ENCODE data around the gene PARP3. TPM values are rescaled to one million over a fixed set of nuclear protein-coding genes. Genes with fewer than 3 reads are reported as not detected.

The PARP3 gene
- total and polyA plus RNA-seq, 2 of the 8 experiments (the other 6 are each of a cell fraction or from before 2014, with no cell fraction given): 1.3 to 1.6 TPM

DNA sequence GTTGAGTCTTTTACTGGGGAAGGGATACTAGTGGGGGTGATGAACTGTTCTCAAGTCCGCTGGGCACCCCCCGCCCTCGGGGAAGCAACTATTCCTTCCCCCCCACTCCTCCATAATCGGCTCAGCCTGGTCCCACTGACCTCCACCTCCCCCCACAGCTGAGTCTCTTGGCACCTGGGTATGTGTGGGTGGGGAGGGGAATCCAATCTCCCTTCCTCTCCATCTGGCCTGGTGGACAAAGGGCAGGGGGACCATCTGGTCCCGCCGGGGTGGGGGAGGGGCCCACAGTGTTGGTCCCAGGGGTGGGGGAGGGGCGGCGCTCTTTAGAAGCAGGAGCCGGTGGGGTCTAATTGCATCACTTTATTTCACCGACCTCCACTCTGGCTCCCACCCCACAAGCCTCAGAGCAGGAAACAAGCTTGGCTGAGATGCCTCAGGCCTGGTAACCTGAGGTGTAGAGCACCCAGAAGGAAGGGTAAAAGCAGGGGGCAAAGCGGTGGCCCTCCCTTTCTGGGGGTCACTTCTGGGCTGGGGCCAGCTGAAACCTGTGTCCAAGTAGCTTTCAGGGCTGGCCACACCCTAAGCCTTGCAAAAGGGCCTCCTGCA, 26.1 kb downstream of the PARP3 start (continued):
- TF ChIP-seq, protein P1, sequence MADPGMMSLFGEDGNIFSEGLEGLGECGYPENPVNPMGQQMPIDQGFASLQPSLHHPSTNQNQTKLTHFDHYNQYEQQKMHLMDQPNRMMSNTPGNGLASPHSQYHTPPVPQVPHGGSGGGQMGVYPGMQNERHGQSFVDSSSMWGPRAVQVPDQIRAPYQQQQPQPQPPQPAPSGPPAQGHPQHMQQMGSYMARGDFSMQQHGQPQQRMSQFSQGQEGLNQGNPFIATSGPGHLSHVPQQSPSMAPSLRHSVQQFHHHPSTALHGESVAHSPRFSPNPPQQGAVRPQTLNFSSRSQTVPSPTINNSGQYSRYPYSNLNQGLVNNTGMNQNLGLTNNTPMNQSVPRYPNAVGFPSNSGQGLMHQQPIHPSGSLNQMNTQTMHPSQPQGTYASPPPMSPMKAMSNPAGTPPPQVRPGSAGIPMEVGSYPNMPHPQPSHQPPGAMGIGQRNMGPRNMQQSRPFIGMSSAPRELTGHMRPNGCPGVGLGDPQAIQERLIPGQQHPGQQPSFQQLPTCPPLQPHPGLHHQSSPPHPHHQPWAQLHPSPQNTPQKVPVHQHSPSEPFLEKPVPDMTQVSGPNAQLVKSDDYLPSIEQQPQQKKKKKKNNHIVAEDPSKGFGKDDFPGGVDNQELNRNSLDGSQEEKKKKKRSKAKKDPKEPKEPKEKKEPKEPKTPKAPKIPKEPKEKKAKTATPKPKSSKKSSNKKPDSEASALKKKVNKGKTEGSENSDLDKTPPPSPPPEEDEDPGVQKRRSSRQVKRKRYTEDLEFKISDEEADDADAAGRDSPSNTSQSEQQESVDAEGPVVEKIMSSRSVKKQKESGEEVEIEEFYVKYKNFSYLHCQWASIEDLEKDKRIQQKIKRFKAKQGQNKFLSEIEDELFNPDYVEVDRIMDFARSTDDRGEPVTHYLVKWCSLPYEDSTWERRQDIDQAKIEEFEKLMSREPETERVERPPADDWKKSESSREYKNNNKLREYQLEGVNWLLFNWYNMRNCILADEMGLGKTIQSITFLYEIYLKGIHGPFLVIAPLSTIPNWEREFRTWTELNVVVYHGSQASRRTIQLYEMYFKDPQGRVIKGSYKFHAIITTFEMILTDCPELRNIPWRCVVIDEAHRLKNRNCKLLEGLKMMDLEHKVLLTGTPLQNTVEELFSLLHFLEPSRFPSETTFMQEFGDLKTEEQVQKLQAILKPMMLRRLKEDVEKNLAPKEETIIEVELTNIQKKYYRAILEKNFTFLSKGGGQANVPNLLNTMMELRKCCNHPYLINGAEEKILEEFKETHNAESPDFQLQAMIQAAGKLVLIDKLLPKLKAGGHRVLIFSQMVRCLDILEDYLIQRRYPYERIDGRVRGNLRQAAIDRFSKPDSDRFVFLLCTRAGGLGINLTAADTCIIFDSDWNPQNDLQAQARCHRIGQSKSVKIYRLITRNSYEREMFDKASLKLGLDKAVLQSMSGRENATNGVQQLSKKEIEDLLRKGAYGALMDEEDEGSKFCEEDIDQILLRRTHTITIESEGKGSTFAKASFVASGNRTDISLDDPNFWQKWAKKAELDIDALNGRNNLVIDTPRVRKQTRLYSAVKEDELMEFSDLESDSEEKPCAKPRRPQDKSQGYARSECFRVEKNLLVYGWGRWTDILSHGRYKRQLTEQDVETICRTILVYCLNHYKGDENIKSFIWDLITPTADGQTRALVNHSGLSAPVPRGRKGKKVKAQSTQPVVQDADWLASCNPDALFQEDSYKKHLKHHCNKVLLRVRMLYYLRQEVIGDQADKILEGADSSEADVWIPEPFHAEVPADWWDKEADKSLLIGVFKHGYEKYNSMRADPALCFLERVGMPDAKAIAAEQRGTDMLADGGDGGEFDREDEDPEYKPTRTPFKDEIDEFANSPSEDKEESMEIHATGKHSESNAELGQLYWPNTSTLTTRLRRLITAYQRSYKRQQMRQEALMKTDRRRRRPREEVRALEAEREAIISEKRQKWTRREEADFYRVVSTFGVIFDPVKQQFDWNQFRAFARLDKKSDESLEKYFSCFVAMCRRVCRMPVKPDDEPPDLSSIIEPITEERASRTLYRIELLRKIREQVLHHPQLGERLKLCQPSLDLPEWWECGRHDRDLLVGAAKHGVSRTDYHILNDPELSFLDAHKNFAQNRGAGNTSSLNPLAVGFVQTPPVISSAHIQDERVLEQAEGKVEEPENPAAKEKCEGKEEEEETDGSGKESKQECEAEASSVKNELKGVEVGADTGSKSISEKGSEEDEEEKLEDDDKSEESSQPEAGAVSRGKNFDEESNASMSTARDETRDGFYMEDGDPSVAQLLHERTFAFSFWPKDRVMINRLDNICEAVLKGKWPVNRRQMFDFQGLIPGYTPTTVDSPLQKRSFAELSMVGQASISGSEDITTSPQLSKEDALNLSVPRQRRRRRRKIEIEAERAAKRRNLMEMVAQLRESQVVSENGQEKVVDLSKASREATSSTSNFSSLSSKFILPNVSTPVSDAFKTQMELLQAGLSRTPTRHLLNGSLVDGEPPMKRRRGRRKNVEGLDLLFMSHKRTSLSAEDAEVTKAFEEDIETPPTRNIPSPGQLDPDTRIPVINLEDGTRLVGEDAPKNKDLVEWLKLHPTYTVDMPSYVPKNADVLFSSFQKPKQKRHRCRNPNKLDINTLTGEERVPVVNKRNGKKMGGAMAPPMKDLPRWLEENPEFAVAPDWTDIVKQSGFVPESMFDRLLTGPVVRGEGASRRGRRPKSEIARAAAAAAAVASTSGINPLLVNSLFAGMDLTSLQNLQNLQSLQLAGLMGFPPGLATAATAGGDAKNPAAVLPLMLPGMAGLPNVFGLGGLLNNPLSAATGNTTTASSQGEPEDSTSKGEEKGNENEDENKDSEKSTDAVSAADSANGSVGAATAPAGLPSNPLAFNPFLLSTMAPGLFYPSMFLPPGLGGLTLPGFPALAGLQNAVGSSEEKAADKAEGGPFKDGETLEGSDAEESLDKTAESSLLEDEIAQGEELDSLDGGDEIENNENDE (IDR thresholded peaks at IDR 0.05; ENCODE audit: insufficient replicate concordance, low read length): no peak
- no peak for TF ChIP-seq TAF7 (optimal IDR thresholded peaks at IDR 0.05; ENCODE audit: borderline replicate concordance, low read depth, low read length)
- TF ChIP-seq EZH2 (IDR thresholded peaks at IDR 0.05; ENCODE audit: low read depth, low read length, severe bottlenecking): no peak
- TF ChIP-seq ZNF274 (IDR thresholded peaks at IDR 0.05; ENCODE audit: borderline replicate concordance, extremely low read depth, low read length): no peak
